Inferior parietal cortex (tissue), 1 donor: Measurements from ENCODE around the gene PIF1.
"Not testable (repeated sequence)": the region's sequence is repeated elsewhere in the genome, so short reads cannot be mapped to it uniquely, and the experiment has no call there.

Experiments
- DNase-seq: peaks from one replicate; pipeline ENCODE4 v3.0.0-alpha.2; 2016; ENCODE audit errors: extremely low spot score

PIF1 gene

DNA sequence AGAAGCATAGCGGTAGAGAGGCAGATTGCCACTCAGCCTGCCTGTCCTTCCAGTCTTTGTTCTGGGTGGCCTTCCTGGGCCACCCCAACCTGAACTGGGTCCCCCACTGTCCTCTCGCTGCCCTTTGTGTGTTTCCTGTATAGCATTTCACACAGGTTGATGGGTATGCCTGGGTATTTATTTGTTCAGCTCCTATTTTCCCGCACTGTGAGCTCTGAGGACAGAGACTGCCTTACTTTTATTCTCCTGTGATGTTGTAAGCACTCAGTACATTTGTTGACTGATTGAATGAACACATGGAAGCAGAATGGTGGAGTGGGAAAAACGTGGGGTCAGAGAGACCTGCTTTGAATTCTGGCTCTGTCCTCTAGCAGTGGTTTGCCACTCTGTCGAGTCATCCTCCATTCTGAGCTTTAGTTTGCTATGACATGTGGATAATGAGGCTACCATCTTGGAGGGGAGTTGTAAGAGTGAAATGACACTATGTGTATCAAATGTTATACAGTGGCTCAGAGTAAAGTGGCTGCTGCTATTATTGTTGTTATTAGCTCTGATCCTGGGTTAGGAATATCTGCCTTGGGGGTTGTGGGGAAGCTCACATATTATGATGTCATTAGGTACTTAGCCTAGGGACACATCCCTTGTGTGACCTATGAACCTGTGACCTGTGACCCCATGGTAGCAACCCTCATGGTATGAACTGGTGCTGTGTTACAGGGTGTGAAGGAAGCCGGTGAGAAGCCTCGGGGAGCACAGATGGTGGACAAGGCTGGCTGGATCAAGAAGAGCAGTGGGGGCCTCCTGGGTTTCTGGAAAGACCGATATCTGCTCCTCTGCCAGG is 22.6 kb upstream of the PIF1 start:
- no peak for DNase-seq

DNA sequence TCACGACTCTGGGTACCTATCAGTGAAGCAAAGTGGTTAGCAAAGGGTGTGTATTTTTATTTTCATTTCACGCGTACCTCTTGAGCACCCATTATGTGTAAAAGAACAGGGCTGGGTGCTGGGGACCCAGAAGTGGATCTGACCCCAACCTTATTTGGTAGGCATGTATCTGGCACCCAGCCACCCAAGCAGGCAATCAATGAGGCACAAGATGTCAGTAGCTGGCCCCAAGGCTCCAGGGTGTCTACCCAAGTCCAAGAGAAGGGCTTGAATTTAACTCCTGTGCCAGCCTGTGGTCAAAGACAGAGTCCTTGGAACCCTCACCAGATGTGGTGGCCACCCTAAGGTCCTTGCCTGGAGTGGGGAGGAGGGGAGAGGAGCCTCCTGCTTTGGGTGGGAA is 22.0 kb upstream of the PIF1 start:
- no peak for DNase-seq

GRCh38 chr15:64847016-64847415 is 21.6 kb upstream of the PIF1 start:
- DNase-seq, result no peak

DNA sequence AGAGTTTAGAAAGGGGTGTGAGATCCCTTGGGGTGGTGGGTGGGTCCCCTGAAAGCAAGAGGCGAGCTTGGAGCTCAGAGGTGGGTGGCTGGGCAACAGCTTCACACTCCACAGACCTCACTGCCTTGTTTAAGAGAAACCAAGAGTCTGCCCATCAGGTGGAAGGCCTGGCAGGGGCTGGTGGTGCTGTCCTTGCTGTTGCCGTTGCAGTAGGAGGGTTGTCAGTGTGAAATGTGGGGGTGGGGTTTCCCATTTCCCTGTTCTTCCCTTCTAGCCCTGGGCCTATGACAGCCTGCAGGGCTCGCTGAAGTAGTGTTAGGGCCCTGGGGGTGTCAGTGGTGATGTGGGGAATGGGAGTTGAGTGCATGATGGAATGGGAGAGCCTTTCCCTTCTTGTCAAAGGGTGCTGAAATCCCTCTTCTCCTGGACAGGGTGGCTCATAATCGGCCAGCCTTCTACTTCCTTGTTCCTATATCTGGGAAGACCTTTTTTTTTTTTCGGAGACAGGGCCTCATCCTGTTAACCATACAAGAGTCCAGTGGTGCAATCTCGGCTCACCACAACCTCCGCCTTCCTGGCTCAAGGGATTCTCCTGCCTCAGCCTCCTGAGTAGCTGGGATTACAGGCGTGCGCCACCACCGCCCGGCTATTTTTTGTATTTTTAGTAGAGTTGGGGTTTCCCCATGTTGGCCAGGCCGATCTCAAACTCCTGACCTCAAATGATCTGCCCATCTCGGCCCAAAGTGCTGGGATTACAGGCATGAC is 20.6 kb upstream of the PIF1 start:
- no peak for DNase-seq

DNA sequence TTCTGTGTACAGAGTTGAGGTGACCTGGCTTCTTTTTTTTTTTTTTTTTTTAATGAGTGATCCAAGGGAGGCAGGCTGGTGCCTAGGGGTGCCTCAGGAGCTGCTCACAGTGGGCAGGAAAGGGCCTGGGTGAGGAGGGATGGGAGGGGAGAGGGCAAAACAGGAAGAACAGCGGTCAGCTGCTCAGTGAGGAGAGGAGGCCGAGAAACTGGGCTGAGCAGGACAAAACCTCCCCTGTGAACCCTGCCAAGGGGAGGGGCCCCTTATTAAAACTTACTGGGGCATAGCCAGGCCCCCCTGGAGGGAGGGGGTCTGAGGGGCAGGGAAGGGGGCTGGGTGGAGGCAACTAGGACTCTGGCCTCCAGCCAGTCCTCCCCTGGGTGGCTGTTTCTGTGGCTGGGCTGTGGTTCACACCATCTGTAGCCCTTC is 19.8 kb upstream of the PIF1 start:
- no peak for DNase-seq

- no peak for DNase-seq
These were observed 19.2 kb upstream of the PIF1 start for GRCh38 chr15:64844576-64845145.

DNA sequence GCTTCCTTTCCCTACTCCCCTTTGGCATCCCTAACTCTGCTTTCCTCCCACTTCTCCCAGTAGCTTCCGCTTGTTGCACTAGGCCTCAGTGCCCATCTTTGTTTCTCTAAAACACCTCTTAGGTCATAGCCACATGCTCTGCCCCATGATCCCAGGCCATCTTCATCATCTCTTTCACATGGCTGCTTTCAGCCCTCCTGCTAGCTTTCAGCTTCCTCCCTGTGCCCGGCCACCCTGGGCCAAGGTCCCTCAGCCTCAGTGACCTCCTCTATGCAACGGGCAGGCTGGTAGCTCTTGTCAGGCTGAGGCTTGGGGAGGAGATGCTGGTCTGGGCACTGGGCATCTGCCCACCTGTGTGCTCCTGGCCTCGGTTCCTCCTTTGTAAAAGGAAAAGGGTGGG is 18.5 kb upstream of the PIF1 start:
- no peak for DNase-seq

DNA sequence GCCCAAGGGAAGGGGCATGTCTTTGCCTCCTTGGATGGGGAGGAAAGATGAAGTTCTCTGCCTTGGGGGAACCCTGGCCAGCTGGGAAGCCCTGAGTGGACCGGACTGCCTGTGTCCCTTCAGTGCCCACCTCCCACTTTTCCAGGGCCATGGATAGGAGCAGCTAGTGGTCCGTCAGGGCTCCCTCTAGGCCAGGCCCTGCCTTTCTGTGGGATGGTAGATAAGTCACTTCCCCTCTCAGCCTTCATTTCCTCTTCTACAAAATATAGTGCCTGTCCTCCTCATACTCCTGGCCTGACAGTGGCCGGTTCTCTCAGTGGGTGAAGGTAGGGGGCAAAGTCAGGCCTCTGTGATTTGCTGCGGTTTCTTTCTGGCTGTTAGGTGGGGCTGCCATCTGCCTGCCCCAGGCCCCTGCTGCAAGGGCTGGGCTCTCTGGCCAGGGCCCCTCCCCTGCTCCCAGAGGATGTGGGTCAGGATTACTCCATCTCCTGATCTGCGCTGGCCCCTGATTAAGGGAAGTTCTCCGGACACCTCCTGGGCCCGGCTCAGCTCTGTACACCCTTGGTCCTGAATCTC is 17.6 kb upstream of the PIF1 start:
- DNase-seq, result no peak

DNA sequence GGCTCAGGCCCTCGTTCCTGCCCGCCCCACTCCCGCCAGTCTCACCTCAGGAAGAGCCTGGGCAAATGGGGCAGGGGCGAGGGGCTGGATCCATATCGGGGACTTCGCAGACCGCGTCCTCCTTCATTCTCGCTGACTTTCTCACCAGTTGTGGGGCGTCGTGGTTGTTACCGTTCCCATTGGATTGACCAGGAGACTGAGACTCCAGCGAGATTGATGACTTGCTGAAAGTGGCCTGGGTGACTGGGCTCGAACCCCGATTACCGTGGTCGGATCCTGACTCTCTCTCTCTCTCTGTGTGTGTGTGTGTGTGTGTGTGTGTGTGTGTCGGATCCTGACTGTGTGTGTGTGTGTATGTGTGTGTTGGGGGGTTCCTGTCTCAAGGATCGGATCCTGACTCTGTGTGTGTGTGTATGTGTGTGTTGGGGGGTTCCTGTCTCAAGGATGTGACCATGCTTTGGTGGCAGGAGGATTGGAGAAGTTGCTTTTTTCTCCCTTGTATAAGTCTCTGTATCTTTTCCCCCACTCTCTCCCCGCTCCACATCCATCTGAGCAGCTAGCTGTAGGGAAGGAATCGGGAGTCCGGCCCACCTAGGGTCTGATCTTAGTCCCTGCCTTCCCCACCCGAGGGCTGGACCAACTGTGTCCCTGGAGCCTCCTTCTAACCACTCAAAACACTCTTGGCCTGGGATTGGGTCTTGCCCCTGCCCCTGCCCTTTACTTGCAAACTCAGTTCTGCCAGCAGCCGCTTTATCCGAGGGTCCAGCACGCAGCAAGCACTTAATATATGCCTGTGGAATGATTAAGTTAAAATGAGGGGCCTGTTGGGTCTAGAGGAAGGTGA is 16.9 kb upstream of the PIF1 start:
- DNase-seq, result no peak

DNA sequence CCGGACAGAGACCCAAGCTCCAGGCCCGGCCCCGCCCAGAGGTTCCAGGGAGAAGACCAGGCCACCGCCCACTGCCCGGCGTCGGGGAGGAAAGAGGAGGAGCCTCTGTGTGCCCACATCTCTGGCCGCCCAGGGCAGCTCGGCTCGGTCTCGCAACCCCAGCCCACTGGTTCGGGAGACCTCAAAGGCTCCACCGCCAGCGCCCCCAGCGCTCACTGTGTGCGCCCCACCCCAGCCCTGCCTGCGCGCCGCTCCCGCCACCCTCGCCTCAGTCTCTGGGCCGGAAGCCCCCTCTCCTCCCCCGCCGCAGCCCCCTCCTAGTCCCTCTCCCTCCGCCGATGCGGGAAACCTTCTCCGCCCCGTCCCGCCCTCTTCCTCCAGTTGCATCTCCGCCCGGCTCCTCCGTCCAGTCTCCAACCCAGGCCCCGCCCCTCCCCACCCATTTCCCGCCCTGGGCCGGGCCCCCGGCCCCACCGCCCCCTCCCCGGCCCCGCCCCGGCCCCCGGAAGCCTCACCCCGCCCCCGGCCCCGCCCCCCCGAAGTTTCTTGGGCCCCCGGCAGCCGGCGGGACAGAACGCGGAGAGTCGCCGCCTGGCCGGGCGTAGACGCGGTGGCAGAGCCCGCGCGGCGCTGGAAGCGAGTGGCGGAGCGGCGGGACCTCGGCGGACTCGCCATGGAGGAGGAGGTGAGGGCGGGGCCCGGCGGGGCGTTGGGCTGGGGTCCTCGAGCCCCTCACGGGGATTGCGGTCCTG is 16.1 kb upstream of the PIF1 start, which contains the start of gene PLEKHO2:
Gene PLEKHO2, plus strand, starts transcription at position 572 of the 752 bp plus-strand sequence. Its CDS starts 102 bp downstream, at position 674.
- peak; percentile 67 for DNase-seq

- DNase-seq, result no peak
These were observed 15.6 kb upstream of the PIF1 start for GRCh38 chr15:64841060-64841343.

- DNase-seq, result no peak
These were observed 12.1 kb upstream of the PIF1 start for GRCh38 chr15:64837502-64837901.

GRCh38 chr15:64836023-64836536 is 10.6 kb upstream of the PIF1 start:
- no peak for DNase-seq

GRCh38 chr15:64833690-64834089 is 8.2 kb upstream of the PIF1 start:
- no peak for DNase-seq

DNA sequence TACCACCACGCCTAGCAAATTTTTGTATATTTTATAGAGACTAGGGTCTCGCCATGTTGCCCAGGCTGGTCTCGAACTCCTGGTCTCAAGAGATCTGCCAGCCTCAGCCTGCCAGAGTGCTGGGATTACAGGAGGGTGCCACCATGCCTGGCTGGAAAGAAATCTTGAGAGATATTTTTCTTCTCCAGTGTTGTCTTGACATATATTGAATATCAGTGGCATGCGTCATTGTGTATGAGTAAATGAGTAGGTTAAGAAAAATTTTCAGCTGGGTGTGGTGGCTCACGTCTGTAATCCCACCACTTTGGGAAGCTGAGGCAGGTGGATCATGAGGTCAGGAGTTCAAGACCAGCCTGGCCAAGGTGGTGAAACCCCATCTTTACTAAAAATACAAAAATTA is 3.5 kb upstream of the PIF1 start:
- DNase-seq, result no peak

DNA sequence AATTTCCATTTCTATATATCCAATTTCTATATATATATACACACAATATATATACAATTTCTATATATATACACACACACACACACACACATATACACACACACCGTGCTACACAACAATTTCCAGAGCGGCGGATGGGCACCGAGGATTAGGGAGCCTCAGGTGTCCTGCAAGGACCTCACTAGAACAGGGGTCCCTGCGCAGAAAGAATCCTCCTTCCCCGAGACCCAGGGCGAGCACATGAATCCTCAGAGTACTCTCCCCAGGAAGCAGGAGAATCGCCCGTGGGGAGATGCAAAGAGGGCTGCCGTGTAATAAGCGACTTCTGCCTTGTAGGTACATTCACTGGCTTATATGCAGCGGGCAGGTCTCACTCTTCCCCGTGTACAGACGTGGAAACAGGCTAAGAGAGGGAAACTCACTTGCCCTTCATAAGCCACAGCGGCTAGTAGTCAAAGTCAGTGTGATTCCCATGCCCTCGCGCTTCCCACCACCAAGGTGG is 467 bp downstream of the PIF1 start:
- DNase-seq, result no peak

- DNase-seq, result no peak
These were observed 9.0 kb downstream of the PIF1 start for GRCh38 chr15:64816452-64816851.

GRCh38 chr15:64814965-64815364 is 10.5 kb downstream of the PIF1 start:
- not testable (repeated sequence) for DNase-seq

DNA sequence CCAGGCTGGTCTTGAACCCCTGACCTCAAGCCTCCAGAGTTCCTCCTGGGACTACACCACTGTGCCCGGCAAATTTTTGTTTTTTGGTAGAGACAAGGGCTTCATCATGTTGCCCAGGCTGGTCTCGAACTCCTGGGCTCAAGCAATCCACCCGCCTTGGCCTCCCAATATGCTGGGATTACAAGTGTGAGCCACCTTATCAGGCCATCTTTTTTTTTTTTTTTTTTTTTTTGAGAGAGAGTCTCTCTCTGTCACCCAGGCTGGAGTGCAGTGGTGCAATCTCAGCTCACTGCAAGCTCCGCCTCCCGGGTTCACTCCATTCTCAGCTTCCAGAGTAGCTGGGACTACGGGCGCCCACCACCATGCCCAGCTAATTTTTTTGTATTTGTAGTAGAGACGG is 11.2 kb downstream of the PIF1 start:
- DNase-seq, result not testable (repeated sequence)

GRCh38 chr15:64813075-64813474 is 12.4 kb downstream of the PIF1 start:
- DNase-seq, result no peak
